KMS-11 (cell line): Measurements from ENCODE around the gene HPF1.
A peak's percentile ranks its signal among the peaks of the same experiment; 100 is the strongest.

Experiments
- H2AFZ ChIP-seq: fragments of 200-600 bp; sonication (generic); 2 replicates; pipeline ENCODE4 v1.6.1; 2016; ENCODE audit warnings: antibody characterized with exemption, mixed run types, low read depth
- H3K27ac ChIP-seq: fragments of 200-600 bp; sonication (generic); 2 replicates; pipeline ENCODE4 v1.6.1; 2016; ENCODE audit warnings: mild to moderate bottlenecking, mixed run types
- H3K27me3 ChIP-seq: fragments of 200-600 bp; sonication (generic); 2 replicates; pipeline ENCODE4 v1.6.1; 2017; ENCODE audit warnings: mild to moderate bottlenecking, low read depth, mixed run types, moderate library complexity; ENCODE audit not compliant: insufficient read depth
- H3K36me3 ChIP-seq: fragments of 200-600 bp; sonication (generic); 2 replicates; pipeline ENCODE4 v1.6.1; 2017; ENCODE audit warnings: mild to moderate bottlenecking, mixed run types; ENCODE audit not compliant: insufficient read depth
- H3K4me1 ChIP-seq: fragments of 200-600 bp; sonication (generic); 2 replicates; pipeline ENCODE4 v1.6.1; 2016; ENCODE audit warnings: mild to moderate bottlenecking, low read depth, mixed run types; ENCODE audit not compliant: poor library complexity, severe bottlenecking
- H3K4me2 ChIP-seq: fragments of 200-600 bp; sonication (generic); 2 replicates; pipeline ENCODE4 v1.7.0; 2016; ENCODE audit warnings: mild to moderate bottlenecking, mixed run types
- H3K4me3 ChIP-seq: fragments of 200-600 bp; sonication (generic); IDR thresholded peaks from 2 replicates; pipeline ENCODE4 v1.6.1; 2017; ENCODE audit warnings: low read depth, low read length, mixed read lengths; ENCODE audit not compliant: insufficient read depth
- H3K79me2 ChIP-seq: fragments of 200-600 bp; sonication (generic); 2 replicates; pipeline ENCODE4 v1.6.1; 2016; ENCODE audit warnings: low read depth, mixed run types; ENCODE audit not compliant: insufficient read depth
- H3K9ac ChIP-seq: fragments of 200-600 bp; sonication (generic); 2 replicates; pipeline ENCODE4 v1.6.1; 2016; ENCODE audit warnings: mild to moderate bottlenecking, mixed run types
- H4K20me1 ChIP-seq: fragments of 200-600 bp; sonication (generic); 2 replicates; pipeline ENCODE4 v1.6.1; 2016; ENCODE audit warnings: mild to moderate bottlenecking, mixed run types; ENCODE audit not compliant: insufficient read depth
- TF ChIP-seq, protein P1 (sequence below): fragments of 200-600 bp; sonication (generic); conservative IDR thresholded peaks from 2 replicates; pipeline ENCODE4 v1.6.1; 2017; ENCODE audit warnings: low read depth, mild to moderate bottlenecking, antibody characterized with exemption, low read length, moderate library complexity, mixed read lengths

The HPF1 gene

DNA sequence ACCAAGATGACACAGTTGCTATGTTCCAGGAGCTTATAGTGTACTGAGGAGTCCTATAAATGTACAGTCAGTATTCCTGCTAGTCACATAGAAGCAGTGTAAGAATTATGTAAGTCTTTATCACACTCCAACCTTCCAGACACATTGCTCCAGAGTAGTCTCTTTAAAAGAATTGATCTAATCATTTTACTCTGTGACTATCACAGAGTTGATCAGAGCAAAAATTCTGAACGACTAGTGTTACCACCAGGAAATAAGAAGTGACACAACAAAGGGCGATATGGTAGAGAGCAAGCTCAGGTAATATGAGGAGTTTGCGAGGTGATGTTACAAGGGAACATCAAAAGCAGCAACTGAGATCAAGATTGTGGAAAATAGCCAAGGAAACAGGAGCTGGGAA is 9.0 kb upstream of the HPF1 start:
- H3K36me3 ChIP-seq: no peaks in the 10 kb centered on the region
- no peak overlapping the region for H3K4me3 ChIP-seq
- no peak overlapping the region for H3K9ac ChIP-seq
- no peak overlapping the region for H2AFZ ChIP-seq
- no peak overlapping the region for H3K4me2 ChIP-seq
- TF ChIP-seq, protein P1, sequence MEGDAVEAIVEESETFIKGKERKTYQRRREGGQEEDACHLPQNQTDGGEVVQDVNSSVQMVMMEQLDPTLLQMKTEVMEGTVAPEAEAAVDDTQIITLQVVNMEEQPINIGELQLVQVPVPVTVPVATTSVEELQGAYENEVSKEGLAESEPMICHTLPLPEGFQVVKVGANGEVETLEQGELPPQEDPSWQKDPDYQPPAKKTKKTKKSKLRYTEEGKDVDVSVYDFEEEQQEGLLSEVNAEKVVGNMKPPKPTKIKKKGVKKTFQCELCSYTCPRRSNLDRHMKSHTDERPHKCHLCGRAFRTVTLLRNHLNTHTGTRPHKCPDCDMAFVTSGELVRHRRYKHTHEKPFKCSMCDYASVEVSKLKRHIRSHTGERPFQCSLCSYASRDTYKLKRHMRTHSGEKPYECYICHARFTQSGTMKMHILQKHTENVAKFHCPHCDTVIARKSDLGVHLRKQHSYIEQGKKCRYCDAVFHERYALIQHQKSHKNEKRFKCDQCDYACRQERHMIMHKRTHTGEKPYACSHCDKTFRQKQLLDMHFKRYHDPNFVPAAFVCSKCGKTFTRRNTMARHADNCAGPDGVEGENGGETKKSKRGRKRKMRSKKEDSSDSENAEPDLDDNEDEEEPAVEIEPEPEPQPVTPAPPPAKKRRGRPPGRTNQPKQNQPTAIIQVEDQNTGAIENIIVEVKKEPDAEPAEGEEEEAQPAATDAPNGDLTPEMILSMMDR: no peak
- H3K4me1 ChIP-seq: peaks cover 3% of the 10 kb centered on the region
- H3K27me3 ChIP-seq: no peaks in the 10 kb centered on the region
- H3K27ac ChIP-seq: no peak overlapping the region
- H4K20me1 ChIP-seq: no peaks in the 10 kb centered on the region
- H3K79me2 ChIP-seq: no peaks in the 10 kb centered on the region

DNA sequence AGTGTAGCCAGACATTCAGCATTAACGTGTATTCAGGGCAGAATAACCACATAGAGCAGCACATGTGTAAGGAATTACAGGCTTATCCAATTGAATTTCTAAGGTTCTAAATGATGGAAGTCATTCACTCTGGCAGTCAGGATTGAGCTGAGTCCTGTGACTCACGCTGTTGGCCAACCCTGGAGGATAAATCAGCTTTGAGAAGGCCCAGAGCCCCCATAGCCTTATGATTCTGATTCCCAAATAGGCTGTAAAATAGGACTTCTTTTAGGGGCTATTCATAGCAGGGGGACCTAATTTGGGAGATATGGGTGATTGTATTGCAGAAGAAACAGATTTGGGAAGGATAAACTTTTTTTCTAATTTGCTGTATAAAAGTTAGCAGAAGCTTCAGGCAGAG is 8.1 kb upstream of the HPF1 start:
- Histone ChIP-seq H2AFZ (no peak overlapping the region), H3K4me3 (no peak overlapping the region), H3K36me3 (no peaks in the 10 kb centered on the region), H3K27me3 (no peaks in the 10 kb centered on the region), H4K20me1 (no peaks in the 10 kb centered on the region), H3K4me2 (no peak overlapping the region), H3K27ac (no peak overlapping the region), H3K79me2 (no peaks in the 10 kb centered on the region), H3K4me1 (peaks cover under 1% of the 10 kb centered on the region), H3K9ac (no peak overlapping the region)
- TF ChIP-seq, protein P1: no peak

DNA sequence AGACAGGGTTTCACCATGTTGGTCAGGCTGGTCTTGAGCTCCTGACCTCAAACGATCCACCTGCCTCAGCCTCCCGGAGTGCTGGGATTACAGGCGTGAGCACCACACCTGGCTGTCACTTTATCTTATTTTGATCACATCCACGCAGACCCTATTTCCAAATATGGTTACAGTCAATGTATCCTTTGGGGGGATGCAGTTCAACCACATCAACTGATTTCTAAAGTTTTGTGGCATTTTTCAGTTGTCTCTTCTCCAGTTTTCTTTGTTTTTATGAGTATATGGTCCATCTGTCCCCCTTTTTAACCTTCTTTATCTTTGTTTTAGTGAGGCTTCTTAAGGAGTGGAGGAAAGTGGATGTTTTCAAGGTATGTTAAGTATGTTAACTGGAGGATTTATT is 4.1 kb upstream of the HPF1 start:
- no peak overlapping the region for H3K4me3 ChIP-seq
- no peak overlapping the region for H3K27ac ChIP-seq
- no peaks in the 10 kb centered on the region for H3K36me3 ChIP-seq
- H4K20me1 ChIP-seq: no peaks in the 10 kb centered on the region
- TF ChIP-seq, protein P1: no peak
- H3K4me2 ChIP-seq: no peak overlapping the region
- no peaks in the 10 kb centered on the region for H3K27me3 ChIP-seq
- H3K9ac ChIP-seq: no peak overlapping the region
- peaks cover 4% of the 10 kb centered on the region for H3K4me1 ChIP-seq
- H3K79me2 ChIP-seq: no peaks in the 10 kb centered on the region; the same call in 1 of the 2 replicates
- H2AFZ ChIP-seq: no peak overlapping the region

DNA sequence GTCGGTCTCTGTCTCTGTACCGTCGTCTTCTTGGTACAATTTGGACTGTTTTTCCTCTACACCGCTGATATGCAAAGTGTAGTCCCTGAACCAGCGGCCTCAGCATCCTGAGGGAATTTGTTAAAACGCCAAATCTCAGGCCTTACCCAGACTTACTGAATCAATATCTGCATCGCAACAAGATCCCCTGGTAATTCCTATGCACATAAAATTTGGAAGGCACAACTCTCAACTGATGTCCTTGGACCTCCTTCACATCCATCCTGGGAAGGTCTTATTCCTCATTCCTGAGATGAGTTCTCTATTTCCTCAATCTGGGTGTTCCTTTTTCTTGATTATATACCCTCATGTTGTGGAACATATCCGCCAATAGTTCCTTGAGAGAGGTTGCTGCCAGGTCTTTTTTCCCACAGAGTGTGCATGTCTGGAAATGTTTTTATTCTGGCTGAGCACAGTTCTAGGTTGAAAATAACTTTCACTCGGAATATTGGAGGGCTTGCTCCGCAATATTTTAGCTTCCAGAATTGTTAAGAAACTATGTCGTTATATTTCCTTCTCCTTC is 738 bp upstream of the HPF1 start:
- no peak overlapping the region for H3K9ac ChIP-seq
- TF ChIP-seq, protein P1: no peak
- no peaks in the 10 kb centered on the region for H3K27me3 ChIP-seq
- peak overlapping the region; percentile 91 for H2AFZ ChIP-seq
- peaks cover 9% of the 10 kb centered on the region; the same call in 1 of the 2 replicates for H3K79me2 ChIP-seq
- H3K4me2 ChIP-seq: peak overlapping the region; percentile 29
- no peak overlapping the region for H3K4me3 ChIP-seq
- peaks cover 17% of the 10 kb centered on the region for H3K4me1 ChIP-seq
- H3K27ac ChIP-seq: no peak overlapping the region
- H4K20me1 ChIP-seq: no peaks in the 10 kb centered on the region
- no peaks in the 10 kb centered on the region for H3K36me3 ChIP-seq
